ENCODE data around the gene STX19. TPM values are rescaled to one million over a fixed set of nuclear protein-coding genes. Genes with fewer than 3 reads are reported as not detected.
A peak's percentile ranks its signal among the peaks of the same experiment; 100 is the strongest.
"Not testable (repeated sequence)": the region's sequence is repeated elsewhere in the genome, so short reads cannot be mapped to it uniquely, and the experiment has no call there.

The STX19 gene
- total RNA-seq, 2 donors from 2014 or later = 9.0 to 18.8 TPM

DNA sequence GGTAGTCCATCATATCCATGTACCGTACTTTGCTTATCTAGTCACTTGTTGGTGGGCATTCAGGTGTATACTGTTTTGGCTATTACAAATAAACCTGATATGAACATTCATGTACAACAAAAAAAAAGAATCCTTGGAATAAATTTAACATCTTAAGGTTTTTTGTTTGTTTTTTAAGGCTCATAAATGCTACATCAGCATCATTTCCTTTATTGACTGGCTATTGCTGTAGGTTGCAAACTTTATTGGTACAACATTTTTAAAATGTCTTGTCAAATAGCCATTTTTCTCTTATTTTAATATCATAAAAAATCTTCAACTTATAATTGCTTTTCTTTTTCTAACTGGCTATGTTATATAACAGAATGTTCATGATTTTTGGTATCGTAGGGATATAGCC is 18.1 kb upstream of the STX19 start:
- H3K4me3 ChIP-seq = no peak overlapping the region
- TF ChIP-seq, protein P1, sequence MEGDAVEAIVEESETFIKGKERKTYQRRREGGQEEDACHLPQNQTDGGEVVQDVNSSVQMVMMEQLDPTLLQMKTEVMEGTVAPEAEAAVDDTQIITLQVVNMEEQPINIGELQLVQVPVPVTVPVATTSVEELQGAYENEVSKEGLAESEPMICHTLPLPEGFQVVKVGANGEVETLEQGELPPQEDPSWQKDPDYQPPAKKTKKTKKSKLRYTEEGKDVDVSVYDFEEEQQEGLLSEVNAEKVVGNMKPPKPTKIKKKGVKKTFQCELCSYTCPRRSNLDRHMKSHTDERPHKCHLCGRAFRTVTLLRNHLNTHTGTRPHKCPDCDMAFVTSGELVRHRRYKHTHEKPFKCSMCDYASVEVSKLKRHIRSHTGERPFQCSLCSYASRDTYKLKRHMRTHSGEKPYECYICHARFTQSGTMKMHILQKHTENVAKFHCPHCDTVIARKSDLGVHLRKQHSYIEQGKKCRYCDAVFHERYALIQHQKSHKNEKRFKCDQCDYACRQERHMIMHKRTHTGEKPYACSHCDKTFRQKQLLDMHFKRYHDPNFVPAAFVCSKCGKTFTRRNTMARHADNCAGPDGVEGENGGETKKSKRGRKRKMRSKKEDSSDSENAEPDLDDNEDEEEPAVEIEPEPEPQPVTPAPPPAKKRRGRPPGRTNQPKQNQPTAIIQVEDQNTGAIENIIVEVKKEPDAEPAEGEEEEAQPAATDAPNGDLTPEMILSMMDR (IDR thresholded peaks at IDR 0.05) = no peak
- H3K27ac ChIP-seq = no peak overlapping the region
- no peaks in the 10 kb centered on the region for H3K9me3 ChIP-seq
- no peak for DNase-seq
- no peaks in the 10 kb centered on the region for H3K27me3 ChIP-seq
- no peaks in the 10 kb centered on the region for H3K4me1 ChIP-seq
- H3K9ac ChIP-seq (ENCODE audit: low read depth in 2 of 2, low read length in 2 of 2) = no peak overlapping the region
- intact Hi-C loops (cut with DNase I) = no loop called here
- H3K36me3 ChIP-seq = no peaks in the 10 kb centered on the region

GRCh38 chr3:94044100-94044936 is 15.9 kb upstream of the STX19 start:
- DNase-seq; H3K9ac ChIP-seq (ENCODE audit: low read depth in 2 of 2, low read length in 2 of 2); H3K27me3 ChIP-seq; H3K36me3 ChIP-seq; H3K4me3 ChIP-seq; H3K9me3 ChIP-seq; intact Hi-C loops (cut with DNase I); H3K27ac ChIP-seq; H3K4me1 ChIP-seq: not testable (repeated sequence)

- H3K4me1 ChIP-seq = no peaks in the 10 kb centered on the region
- no peaks in the 10 kb centered on the region for H3K9me3 ChIP-seq
- no peak overlapping the region for H3K4me3 ChIP-seq
- intact Hi-C loops (cut with DNase I) = no loop called here
- no peaks in the 10 kb centered on the region for H3K36me3 ChIP-seq
- no peak for DNase-seq
- no peak overlapping the region for H3K9ac ChIP-seq (ENCODE audit: low read depth in 2 of 2, low read length in 2 of 2)
- no peaks in the 10 kb centered on the region for H3K27me3 ChIP-seq
- TF ChIP-seq, protein P1 (IDR thresholded peaks at IDR 0.05) = no peak
- no peak overlapping the region for H3K27ac ChIP-seq
Measured at GRCh38 chr3:94043285-94043684, 14.9 kb upstream of the STX19 start.

DNA sequence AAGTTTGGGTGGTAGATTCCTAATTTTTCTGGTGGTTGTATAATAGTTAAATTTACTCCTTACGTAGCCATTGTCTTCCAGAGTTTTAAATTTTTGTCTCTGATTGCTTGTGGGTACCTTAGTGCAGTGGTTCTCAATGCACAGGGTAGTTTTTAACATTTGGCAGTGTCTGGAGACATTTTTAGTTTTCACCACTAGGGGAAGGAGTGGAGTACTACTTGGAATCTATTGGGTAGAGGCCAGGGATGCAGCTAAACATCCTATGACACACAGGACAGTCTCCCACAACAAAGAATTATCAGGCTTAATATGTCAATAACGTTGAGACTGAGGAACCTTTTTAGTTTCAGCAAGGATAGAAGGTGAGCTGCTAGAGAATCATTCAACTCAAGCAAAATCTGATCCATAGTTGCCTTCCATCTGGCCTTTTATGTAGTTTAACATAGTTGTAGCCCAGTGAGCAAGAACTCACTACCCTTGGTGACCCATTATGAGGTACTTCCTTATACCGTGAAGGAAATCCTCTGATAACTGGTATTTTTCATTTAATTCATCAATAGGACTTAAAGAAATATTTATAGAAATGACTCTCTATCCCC is 8.6 kb upstream of the STX19 start:
- TF ChIP-seq, protein P1 (IDR thresholded peaks at IDR 0.05) = peak; percentile 55

DNA sequence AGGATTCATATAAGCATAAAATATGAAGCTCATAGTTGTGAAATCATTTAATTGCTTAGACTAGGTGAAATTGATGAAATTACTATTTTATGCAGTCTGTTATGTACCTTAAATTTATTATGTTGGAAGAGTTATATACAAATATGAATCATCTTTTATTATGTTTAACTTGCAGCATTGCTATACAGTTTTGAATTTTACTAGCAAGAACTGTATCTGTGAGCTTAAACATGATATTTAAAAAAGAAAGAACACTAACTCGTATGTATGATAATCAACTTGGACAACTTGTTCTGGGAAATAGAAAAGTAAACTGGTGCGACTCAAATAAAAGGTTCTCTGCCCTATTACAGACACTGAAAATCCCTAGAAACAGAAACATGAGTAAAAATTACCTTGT is 1.8 kb downstream of the STX19 start:
- no peaks in the 10 kb centered on the region for H3K36me3 ChIP-seq
- DNase-seq = no peak
- peak overlapping the region; percentile 80 for H3K27ac ChIP-seq
- H3K27me3 ChIP-seq = no peaks in the 10 kb centered on the region
- peak overlapping the region; percentile 12 for H3K4me3 ChIP-seq
- TF ChIP-seq, protein P1 (IDR thresholded peaks at IDR 0.05) = no peak
- no peak overlapping the region for H3K9ac ChIP-seq (ENCODE audit: low read depth in 2 of 2, low read length in 2 of 2)
- H3K4me1 ChIP-seq = no peaks in the 10 kb centered on the region
- no peaks in the 10 kb centered on the region for H3K9me3 ChIP-seq
- intact Hi-C loops (cut with DNase I) = no loop called here

More for the DNA sequence above, 8.6 kb upstream of the STX19 start:
- no peaks in the 10 kb centered on the region for H3K4me1 ChIP-seq
- no peak for DNase-seq
- H3K4me3 ChIP-seq = no peak overlapping the region
- no peaks in the 10 kb centered on the region for H3K36me3 ChIP-seq
- no peak overlapping the region for H3K27ac ChIP-seq
- intact Hi-C loops (cut with DNase I) = no loop called here
- H3K9me3 ChIP-seq = no peaks in the 10 kb centered on the region
- H3K27me3 ChIP-seq = no peaks in the 10 kb centered on the region
- H3K9ac ChIP-seq (ENCODE audit: low read depth in 2 of 2, low read length in 2 of 2) = no peak overlapping the region

DNA sequence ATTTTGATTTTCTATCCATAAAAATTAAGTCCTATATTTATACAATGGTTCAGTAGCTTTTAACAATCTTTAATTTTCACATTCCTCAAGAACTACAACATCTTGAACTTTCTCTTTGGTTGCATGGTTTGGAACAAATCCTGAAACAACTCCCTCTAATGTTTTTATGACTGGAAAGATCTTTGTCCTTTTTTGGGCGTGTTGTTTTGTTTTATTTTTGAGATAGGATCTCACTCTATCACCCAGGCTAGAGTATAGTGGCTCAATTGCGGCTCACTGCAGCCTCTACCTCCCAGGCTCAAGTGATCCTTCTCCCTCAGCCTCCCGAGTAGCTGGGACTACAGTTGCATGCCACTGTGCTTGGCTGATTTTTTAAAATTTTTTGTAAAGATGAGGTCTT is 4.0 kb downstream of the STX19 start:
- H3K9ac ChIP-seq (ENCODE audit: low read depth in 2 of 2, low read length in 2 of 2) = no peak overlapping the region
- DNase-seq = peak; percentile 34
- TF ChIP-seq, protein P1 (IDR thresholded peaks at IDR 0.05) = no peak
- peak overlapping the region; percentile 80 for H3K27ac ChIP-seq
- no peak overlapping the region for H3K4me3 ChIP-seq
- H3K27me3 ChIP-seq = no peaks in the 10 kb centered on the region
- H3K4me1 ChIP-seq = no peaks in the 10 kb centered on the region
- H3K36me3 ChIP-seq = no peaks in the 10 kb centered on the region
- intact Hi-C loops (cut with DNase I) = no loop called here
- no peaks in the 10 kb centered on the region for H3K9me3 ChIP-seq

All from colonic mucosa (tissue), 4 donors.